ENCODE results near the gene CSRP1.
A peak's percentile ranks its signal among the peaks of the same experiment; 100 is the strongest.
"Not testable (repeated sequence)": the region's sequence is repeated elsewhere in the genome, so short reads cannot be mapped to it uniquely, and the experiment has no call there.

The CSRP1 gene

GRCh38 chr1:201478666-201479065 is 28.3 kb downstream of the CSRP1 start:
- DNase-seq (ENCODE audit: low read depth in 2 of 2) = not testable (repeated sequence)

- no peak for DNase-seq (ENCODE audit: low read depth in 2 of 2)
These were observed 30.1 kb downstream of the CSRP1 start for GRCh38 chr1:201476670-201477344.

- no peak for DNase-seq (ENCODE audit: low read depth in 2 of 2)
These were observed 30.8 kb downstream of the CSRP1 start for GRCh38 chr1:201475915-201476669.

GRCh38 chr1:201475130-201475529 is 31.8 kb downstream of the CSRP1 start:
- DNase-seq (ENCODE audit: low read depth in 2 of 2) = no peak

- DNase-seq (ENCODE audit: low read depth in 2 of 2) = no peak
These were observed 33.6 kb downstream of the CSRP1 start for GRCh38 chr1:201473296-201473695.

- not testable (repeated sequence) for DNase-seq (ENCODE audit: low read depth in 2 of 2)
These were observed 34.6 kb downstream of the CSRP1 start for GRCh38 chr1:201472321-201472720.

GRCh38 chr1:201471772-201472171 is 35.2 kb downstream of the CSRP1 start:
- no peak for DNase-seq (ENCODE audit: low read depth in 2 of 2)

- no peak for DNase-seq (ENCODE audit: low read depth in 2 of 2)
These were observed 36.3 kb downstream of the CSRP1 start for GRCh38 chr1:201470581-201470980.

- no peak for DNase-seq (ENCODE audit: low read depth in 2 of 2)
These were observed 37.3 kb downstream of the CSRP1 start for GRCh38 chr1:201469645-201470074.

- DNase-seq (ENCODE audit: low read depth in 2 of 2) = peak in 1 of 2 donors; percentile 18
These were observed 37.9 kb downstream of the CSRP1 start, which contains the start of gene PHLDA3 for GRCh38 chr1:201468844-201469644. PHLDA3 (minus strand) TSS chr1:201469188; CDS start chr1:201468786, 402 bp downstream.

GRCh38 chr1:201468501-201468843 is 38.5 kb downstream of the CSRP1 start:
- no peak for DNase-seq (ENCODE audit: low read depth in 2 of 2)

- DNase-seq (ENCODE audit: low read depth in 2 of 2) = no peak
These were observed 40.4 kb downstream of the CSRP1 start for GRCh38 chr1:201466492-201466891.

- no peak for DNase-seq (ENCODE audit: low read depth in 2 of 2)
These were observed 41.1 kb downstream of the CSRP1 start for GRCh38 chr1:201465698-201466290.

GRCh38 chr1:201463071-201463552 is 43.8 kb downstream of the CSRP1 start:
- DNase-seq (ENCODE audit: low read depth in 2 of 2) = no peak

- DNase-seq (ENCODE audit: low read depth in 2 of 2) = no peak
These were observed 45.1 kb downstream of the CSRP1 start for GRCh38 chr1:201461645-201462441.

GRCh38 chr1:201460814-201461644 is 45.9 kb downstream of the CSRP1 start:
- DNase-seq (ENCODE audit: low read depth in 2 of 2) = no peak

GRCh38 chr1:201459775-201460174 is 47.1 kb downstream of the CSRP1 start:
- no peak for DNase-seq (ENCODE audit: low read depth in 2 of 2)

GRCh38 chr1:201459052-201459451 is 47.9 kb downstream of the CSRP1 start:
- DNase-seq (ENCODE audit: low read depth in 2 of 2) = no peak

- no peak for DNase-seq (ENCODE audit: low read depth in 2 of 2)
These were observed 49.4 kb downstream of the CSRP1 start for GRCh38 chr1:201457508-201457960.
